Kidney epithelial cell (primary cell): ENCODE measurements around the gene SPATA25. TPM values are rescaled to one million over a fixed set of nuclear protein-coding genes. Genes with fewer than 3 reads are reported as not detected.

ENCODE experiments used
- DNase-seq: peaks from one replicate; pipeline ENCODE4 v3.0.0-alpha.2; 2010; ENCODE audit warnings: low read depth
- H3K27me3 ChIP-seq: 2 replicates; pipeline ENCODE4 v1.6.0; 2011; ENCODE audit warnings: low read length; ENCODE audit not compliant: control insufficient read depth, insufficient read depth
- H3K36me3 ChIP-seq: 2 replicates; pipeline ENCODE4 v1.5.1; 2011; ENCODE audit warnings: low read length; ENCODE audit not compliant: control insufficient read depth, insufficient read depth
- H3K4me3 ChIP-seq: 2 replicates; pipeline ENCODE4 v1.5.1; 2011; ENCODE audit warnings: low read depth, mild to moderate bottlenecking, control low read depth, low read length
- total RNA-seq: library from RNA; depleted of rRNA; stranded (reverse); fragments of >200 nt; gene quantifications from 2 replicates; pipeline ENCODE4 v1.2.3, GENCODE V29; 2015
- TF ChIP-seq, protein P1 (sequence below): IDR thresholded peaks from 2 replicates; pipeline ENCODE4 v1.5.1; 2011; ENCODE audit warnings: mild to moderate bottlenecking, moderate library complexity, low read length, control low read depth, inconsistent platforms; ENCODE audit not compliant: insufficient read depth, poor library complexity, severe bottlenecking

Gene SPATA25
- total RNA-seq, 1 donor from 2014 or later, result 0.25 TPM

DNA sequence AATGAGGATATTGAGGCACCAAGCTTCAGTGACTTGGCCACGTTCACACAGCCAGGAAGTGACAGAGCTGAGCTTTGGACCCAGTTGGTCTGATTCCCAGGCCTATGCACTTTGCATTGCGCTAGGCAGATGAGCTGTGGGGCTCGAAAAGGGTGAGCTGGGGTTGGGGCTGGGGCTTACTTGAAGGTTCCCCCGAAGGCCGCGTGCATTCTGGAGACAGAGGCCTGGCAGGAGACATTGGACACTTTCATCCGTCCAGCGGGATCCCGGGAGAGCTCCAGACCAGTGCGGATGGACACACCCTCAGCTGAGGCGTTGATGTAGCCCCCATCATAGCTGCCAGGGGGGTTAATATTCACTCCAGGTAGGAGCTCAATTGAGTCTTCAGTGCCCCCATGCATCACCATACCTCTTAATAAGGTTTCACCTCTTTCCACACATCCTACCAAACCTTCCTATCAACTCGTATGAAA is 21.9 kb upstream of the SPATA25 start:
- H3K36me3 ChIP-seq, result peaks cover 1% of the 10 kb centered on the region
- no peak for DNase-seq

DNA sequence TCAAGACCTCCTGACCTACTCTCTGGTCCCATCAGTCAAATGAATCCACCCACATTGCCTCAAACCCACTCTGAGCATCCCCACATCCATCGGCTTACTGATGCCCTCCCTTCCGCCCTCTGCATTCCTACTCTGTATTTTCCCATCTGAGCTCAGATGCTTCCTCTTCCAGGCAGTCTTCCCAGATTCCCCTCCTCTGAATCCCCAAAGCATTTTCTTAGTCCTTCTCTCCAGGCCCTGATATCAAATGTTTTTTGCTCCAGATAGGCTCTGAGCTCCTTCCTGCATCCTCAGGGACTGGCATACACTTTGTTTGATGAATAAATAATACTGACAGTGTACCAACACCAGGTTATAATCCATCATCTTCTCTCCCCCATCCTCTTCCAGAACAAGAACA is 20.7 kb upstream of the SPATA25 start:
- no peak for DNase-seq
- TF ChIP-seq, protein P1, sequence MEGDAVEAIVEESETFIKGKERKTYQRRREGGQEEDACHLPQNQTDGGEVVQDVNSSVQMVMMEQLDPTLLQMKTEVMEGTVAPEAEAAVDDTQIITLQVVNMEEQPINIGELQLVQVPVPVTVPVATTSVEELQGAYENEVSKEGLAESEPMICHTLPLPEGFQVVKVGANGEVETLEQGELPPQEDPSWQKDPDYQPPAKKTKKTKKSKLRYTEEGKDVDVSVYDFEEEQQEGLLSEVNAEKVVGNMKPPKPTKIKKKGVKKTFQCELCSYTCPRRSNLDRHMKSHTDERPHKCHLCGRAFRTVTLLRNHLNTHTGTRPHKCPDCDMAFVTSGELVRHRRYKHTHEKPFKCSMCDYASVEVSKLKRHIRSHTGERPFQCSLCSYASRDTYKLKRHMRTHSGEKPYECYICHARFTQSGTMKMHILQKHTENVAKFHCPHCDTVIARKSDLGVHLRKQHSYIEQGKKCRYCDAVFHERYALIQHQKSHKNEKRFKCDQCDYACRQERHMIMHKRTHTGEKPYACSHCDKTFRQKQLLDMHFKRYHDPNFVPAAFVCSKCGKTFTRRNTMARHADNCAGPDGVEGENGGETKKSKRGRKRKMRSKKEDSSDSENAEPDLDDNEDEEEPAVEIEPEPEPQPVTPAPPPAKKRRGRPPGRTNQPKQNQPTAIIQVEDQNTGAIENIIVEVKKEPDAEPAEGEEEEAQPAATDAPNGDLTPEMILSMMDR, result no peak
- Histone ChIP-seq H3K36me3 (peaks cover 1% of the 10 kb centered on the region), H3K27me3 (no peaks in the 10 kb centered on the region), H3K4me3 (no peak overlapping the region)

More for the DNA sequence above, 21.9 kb upstream of the SPATA25 start:
- TF ChIP-seq, protein P1, result no peak
- H3K4me3 ChIP-seq, result no peak overlapping the region
- H3K27me3 ChIP-seq, result no peaks in the 10 kb centered on the region

DNA sequence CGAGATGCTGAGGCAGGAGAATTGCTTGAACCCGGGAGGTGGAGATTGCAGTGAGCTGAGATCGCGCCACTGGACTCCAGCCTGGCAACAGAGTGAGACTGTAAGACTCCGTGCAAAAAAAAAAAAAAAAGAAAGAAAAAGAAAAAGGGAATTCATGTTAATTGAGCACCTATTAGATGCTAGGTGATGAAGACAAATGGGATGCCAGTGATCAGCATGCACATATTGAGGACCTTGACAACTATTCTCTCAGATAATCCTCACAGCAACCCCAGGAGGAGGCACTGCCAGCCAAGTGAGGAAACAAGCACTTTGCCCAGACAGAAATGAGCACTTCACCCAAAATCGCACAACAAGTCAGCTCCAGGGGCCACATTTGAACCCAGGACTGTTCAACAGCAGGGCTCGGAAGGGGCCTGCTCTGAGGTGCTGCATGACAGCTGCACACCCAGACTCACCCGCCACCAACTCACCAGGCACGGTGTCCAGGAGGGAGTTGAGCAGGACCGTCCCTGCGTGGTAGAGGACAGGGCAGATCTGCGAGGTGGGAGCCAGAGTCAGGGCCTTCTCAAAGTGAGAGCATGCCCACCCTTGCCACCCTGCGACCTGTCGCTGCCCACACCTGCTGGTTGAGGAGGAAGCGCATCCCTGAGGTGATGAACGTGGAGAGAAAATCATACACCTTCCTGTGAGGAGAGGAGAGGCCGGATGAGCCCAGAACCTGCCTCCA is 20.0 kb upstream of the SPATA25 start:
- H3K36me3 ChIP-seq, result peaks cover 1% of the 10 kb centered on the region
- H3K4me3 ChIP-seq, result no peak overlapping the region
- DNase-seq, result no peak
- TF ChIP-seq, protein P1, result no peak
- no peaks in the 10 kb centered on the region for H3K27me3 ChIP-seq

DNA sequence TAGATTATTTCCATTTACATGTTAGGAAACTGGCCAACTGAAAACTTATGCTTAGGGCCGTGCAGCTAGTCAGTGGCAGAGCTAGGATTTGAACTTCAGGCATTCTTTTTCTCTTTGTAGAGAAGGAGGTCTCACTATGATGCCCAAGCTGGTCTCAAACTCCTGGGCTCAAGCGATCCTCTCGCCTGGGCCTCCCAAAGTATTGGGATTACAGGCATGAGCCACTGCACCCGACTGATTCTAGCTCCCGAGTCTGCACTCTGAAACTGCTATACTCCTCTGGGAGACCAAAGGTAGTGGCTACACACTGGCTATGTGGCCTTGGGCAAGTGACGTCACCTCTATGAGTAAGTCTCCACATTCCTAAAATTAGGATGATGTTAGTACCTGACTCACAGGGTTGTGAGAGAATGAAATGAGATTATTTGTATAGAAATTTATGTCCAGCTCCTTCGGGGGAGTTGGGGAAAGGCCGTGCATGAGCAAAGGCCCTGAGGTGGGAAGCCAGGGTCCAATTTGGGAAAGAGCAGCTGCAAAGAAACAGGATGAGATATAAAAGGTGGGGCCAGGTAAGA is 18.2 kb upstream of the SPATA25 start:
- TF ChIP-seq, protein P1, result no peak
- H3K27me3 ChIP-seq, result no peaks in the 10 kb centered on the region
- DNase-seq, result no peak
- peaks cover 1% of the 10 kb centered on the region for H3K36me3 ChIP-seq
- no peak overlapping the region for H3K4me3 ChIP-seq

DNA sequence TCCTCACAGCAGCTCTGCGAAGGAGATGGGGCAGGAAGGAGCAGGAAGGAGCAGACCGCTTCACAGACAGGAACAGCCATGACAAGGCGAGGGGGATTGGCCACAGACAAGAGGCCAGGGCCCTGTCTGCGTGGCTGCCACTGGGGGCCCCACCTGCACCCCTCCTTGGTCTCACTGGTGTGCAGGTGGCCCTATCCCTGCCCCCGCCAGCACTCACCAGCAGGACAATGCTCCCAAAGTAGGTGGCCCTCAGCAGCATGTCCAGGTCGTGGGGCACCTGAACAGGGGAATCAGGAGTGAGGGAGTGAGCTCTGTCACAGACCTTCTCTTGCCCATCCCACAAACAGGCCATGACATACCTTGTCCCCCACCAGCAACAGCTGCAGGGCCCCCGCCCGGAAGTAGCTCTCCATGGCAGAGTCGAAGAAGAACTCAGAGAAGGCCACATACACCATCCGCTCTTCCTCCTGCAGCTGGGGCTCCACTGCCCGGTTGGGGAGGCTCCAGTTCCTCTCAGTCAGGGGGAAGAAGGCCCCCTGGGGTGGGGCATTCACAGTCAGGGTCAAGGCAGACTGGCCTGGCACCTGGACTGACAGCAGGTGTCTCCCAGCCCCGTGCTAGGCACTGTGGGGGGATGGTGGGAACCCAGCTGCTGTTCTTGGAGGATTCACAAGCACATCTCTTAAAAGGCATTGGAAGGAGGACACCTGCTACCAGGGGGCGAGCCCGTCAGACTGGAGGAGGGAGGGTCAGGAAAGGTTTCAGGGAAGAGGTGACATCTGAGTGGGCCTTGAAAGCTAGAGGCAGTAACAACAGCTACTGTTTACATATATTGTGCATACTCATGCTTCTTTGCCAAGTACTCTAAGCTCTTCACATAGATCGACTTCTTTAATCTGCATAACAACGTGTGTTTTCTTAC is 17.4 kb upstream of the SPATA25 start:
- TF ChIP-seq, protein P1, result no peak
- DNase-seq, result no peak
- H3K4me3 ChIP-seq, result no peak overlapping the region
- H3K27me3 ChIP-seq, result no peaks in the 10 kb centered on the region
- peaks cover 1% of the 10 kb centered on the region for H3K36me3 ChIP-seq
